ENCODE results near the gene SPECC1.
"Not testable (repeated sequence)": the region's sequence is repeated elsewhere in the genome, so short reads cannot be mapped to it uniquely, and the experiment has no call there.

The SPECC1 gene

GRCh38 chr17:20307326-20307910, 298.3 kb downstream of the SPECC1 start:
- no peak for DNase-seq (ENCODE audit: low read depth in 2 of 2)

GRCh38 chr17:20310481-20310880, 301.3 kb downstream of the SPECC1 start:
- no peak for DNase-seq (ENCODE audit: low read depth in 2 of 2)

GRCh38 chr17:20313306-20313705, 304.1 kb downstream of the SPECC1 start:
- DNase-seq (ENCODE audit: low read depth in 2 of 2): no peak

GRCh38 chr17:20313891-20314290, 304.7 kb downstream of the SPECC1 start:
- no peak for DNase-seq (ENCODE audit: low read depth in 2 of 2)

GRCh38 chr17:20314834-20315233, 305.7 kb downstream of the SPECC1 start:
- DNase-seq (ENCODE audit: low read depth in 2 of 2): no peak

GRCh38 chr17:20315311-20315710, 306.2 kb downstream of the SPECC1 start:
- DNase-seq (ENCODE audit: low read depth in 2 of 2): no peak

- no peak for DNase-seq (ENCODE audit: low read depth in 2 of 2)
These were observed 306.7 kb downstream of the SPECC1 start for GRCh38 chr17:20315821-20316220.

- peak; percentile 56 to 61 for DNase-seq (ENCODE audit: low read depth in 2 of 2)
These were observed 311.5 kb downstream of the SPECC1 start for GRCh38 chr17:20320535-20321229.

GRCh38 chr17:20321357-20321756, 312.2 kb downstream of the SPECC1 start:
- not testable (repeated sequence) for DNase-seq (ENCODE audit: low read depth in 2 of 2)

- not testable (repeated sequence) for DNase-seq (ENCODE audit: low read depth in 2 of 2)
These were observed 318.6 kb downstream of the SPECC1 start for GRCh38 chr17:20327739-20328138.

- DNase-seq (ENCODE audit: low read depth in 2 of 2): not testable (repeated sequence)
These were observed 342.2 kb downstream of the SPECC1 start for GRCh38 chr17:20351405-20351804.

- DNase-seq (ENCODE audit: low read depth in 2 of 2): not testable (repeated sequence)
These were observed 343.4 kb downstream of the SPECC1 start for GRCh38 chr17:20352567-20352966.

GRCh38 chr17:20363846-20364245, 354.7 kb downstream of the SPECC1 start:
- not testable (repeated sequence) for DNase-seq (ENCODE audit: low read depth in 2 of 2)

All from stimulated activated CD4-positive, alpha-beta T cell treated with anti-CD3 and anti-CD28 coated beads, Interleukin-12 subunit alpha, Interleukin-12 subunit beta, amount 100 ng/mL, for 24 hours (primary cell).